Sigmoid colon (tissue), 4 donors: ENCODE data around the gene KIF2C.
"Not testable (repeated sequence)": the region's sequence is repeated elsewhere in the genome, so short reads cannot be mapped to it uniquely, and the experiment has no call there.

Experiments used
- CTCF ChIP-seq, 4 experiments: fragments of 450-650 bp in 3 of 4; fragments of 200-600 bp in 1 of 4; IDR thresholded peaks; one replicate each; pipeline ENCODE4 v1.5.1; 2016 to 2019; ENCODE audit warnings: antibody characterized with exemption in 4 of 4, mild to moderate bottlenecking in 3 of 4, moderate library complexity in 2 of 4
- EP300 ChIP-seq, 4 donors: sonication (generic); formaldehyde crosslinking; IDR thresholded peaks; one replicate each; pipeline ENCODE4 v1.6.1; 2017; ENCODE audit warnings: antibody characterized with exemption in 4 of 4
- POLR2A ChIP-seq, 2 donors: fragments of 450-650 bp; IDR thresholded peaks; one replicate each; pipeline ENCODE4 v1.6.1; 2016; ENCODE audit warnings: antibody characterized with exemption in 2 of 2, mild to moderate bottlenecking in 2 of 2, moderate library complexity in 2 of 2
- POLR2AphosphoS5 ChIP-seq, 4 donors: sonication (generic); formaldehyde crosslinking; IDR thresholded peaks; one replicate each; pipeline ENCODE4 v1.6.1; 2017; ENCODE audit warnings: antibody characterized with exemption in 4 of 4

GRCh38 chr1:44738953-44739306 is 707 bp upstream of the KIF2C start:
- TF ChIP-seq CTCF, POLR2A, POLR2AphosphoS5, EP300 (IDR thresholded peaks at IDR 0.05): not testable (repeated sequence)
